ENCODE results near the gene DCDC2C.

DNA sequence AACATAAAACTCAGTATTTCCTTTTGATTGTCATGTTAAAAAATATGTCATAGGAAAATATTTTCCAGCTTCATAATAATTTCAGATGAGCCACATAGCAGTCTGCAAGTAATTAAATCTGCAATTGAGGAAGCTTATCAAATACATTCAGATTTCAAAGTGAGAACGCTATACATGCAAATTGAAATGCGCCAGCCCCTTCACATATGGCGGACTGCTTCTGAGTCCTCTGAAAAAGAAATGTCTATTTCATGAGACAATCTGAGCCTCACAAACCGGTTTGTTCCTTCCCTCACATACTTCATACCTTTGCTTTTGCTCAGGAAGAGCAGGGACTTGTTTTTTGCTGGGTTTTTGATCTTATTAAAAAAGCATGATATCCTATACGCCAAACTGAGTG lies 2.3 kb upstream of the DCDC2C start:
- TF ChIP-seq EZH2 (IDR thresholded peaks at IDR 0.05; ENCODE audit: insufficient read depth, poor library complexity, severe bottlenecking) (no peak), EZH2phosphoT487 (IDR thresholded peaks at IDR 0.05; ENCODE audit: insufficient read depth, low read depth) (no peak)
